Measurements from ENCODE around the gene PTPRE.

DNA sequence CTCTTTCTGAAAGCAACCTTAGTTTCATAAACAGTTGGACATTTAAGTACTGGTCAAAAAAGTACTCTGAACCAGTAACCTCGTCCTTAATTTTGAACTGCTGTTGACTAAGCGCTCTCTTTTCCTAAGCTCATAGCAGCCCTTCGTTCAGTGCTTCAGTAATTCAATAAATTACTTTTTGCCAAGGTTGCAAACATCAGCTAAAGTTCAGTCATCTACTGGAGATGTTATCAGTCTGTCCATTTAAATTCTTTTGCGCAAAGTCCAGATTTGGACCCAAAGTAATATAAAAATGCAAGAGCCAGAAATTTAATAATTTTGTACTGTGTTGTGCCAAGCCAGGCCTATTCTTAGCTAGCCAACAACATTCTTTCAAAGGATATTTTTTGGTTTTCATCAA is 8.4 kb downstream of the PTPRE start:
- TF ChIP-seq POLR2AphosphoS5 (IDR thresholded peaks at IDR 0.05; ENCODE audit: borderline replicate concordance, low read depth, low read length) = no peak
- no peak for TF ChIP-seq EZH2 (IDR thresholded peaks at IDR 0.05)
